HEK293T (cell line): Measurements from ENCODE around the gene ANKRD60.

Experiments used
- CTCF ChIA-PET: fragments of 350-600 bp; formaldehyde crosslinking; extraction: SDS; loops from one replicate; lab custom pipeline; 2021; ENCODE audit warnings: antibody characterized with exemption, inconsistent platforms; lab: Yijun Ruan, JAX
- POLR2A ChIA-PET: fragments of 350-600 bp; formaldehyde crosslinking; extraction: SDS; loops from one replicate; lab custom pipeline; 2020; ENCODE audit warnings: antibody characterized with exemption, inconsistent platforms; lab: Yijun Ruan, JAX
- DNase-seq: peaks from one replicate; pipeline ENCODE4 v3.0.0; 2012; ENCODE audit warnings: mixed read lengths; ENCODE audit errors: extremely low spot score
- ARNT ChIP-seq: fragments of 450-650 bp; IDR thresholded peaks from 2 replicates; pipeline ENCODE4 v1.6.1; 2017; ENCODE audit warnings: mild to moderate bottlenecking
- BHLHE40 ChIP-seq: fragments of 450-650 bp; IDR thresholded peaks from 2 replicates; pipeline ENCODE4 v1.6.1; 2016; ENCODE audit warnings: mild to moderate bottlenecking, moderate library complexity, borderline replicate concordance
- CTBP1 ChIP-seq: fragments of 450-650 bp; IDR thresholded peaks from 2 replicates; pipeline ENCODE4 v1.6.1; 2016; ENCODE audit warnings: borderline replicate concordance
- ELF4 ChIP-seq: fragments of 450-650 bp; IDR thresholded peaks from 2 replicates; pipeline ENCODE4 v1.6.1; 2017; ENCODE audit warnings: antibody characterized with exemption
- FOXA1 ChIP-seq: fragments of 450-650 bp; IDR thresholded peaks from 2 replicates; pipeline ENCODE4 v1.6.1; 2016; ENCODE audit warnings: mild to moderate bottlenecking
- FOXK2 ChIP-seq: fragments of 450-650 bp; IDR thresholded peaks from 2 replicates; pipeline ENCODE4 v1.6.1; 2016; ENCODE audit warnings: mild to moderate bottlenecking
- FOXM1 ChIP-seq: fragments of 450-650 bp; IDR thresholded peaks from 2 replicates; pipeline ENCODE4 v1.6.1; 2017; ENCODE audit warnings: mild to moderate bottlenecking, borderline replicate concordance
- HDGF ChIP-seq: fragments of 450-650 bp; IDR thresholded peaks from 2 replicates; pipeline ENCODE4 v1.6.1; 2017; ENCODE audit warnings: antibody characterized with exemption, borderline replicate concordance
- L3MBTL2 ChIP-seq: fragments of 450-650 bp; conservative IDR thresholded peaks from 2 replicates; pipeline ENCODE4 v1.6.1; 2016; ENCODE audit warnings: mild to moderate bottlenecking
- LEF1 ChIP-seq: fragments of 450-650 bp; IDR thresholded peaks from 2 replicates; pipeline ENCODE4 v1.6.1; 2017; ENCODE audit warnings: mild to moderate bottlenecking, borderline replicate concordance
- NFRKB ChIP-seq: fragments of 450-650 bp; IDR thresholded peaks from 2 replicates; pipeline ENCODE4 v1.6.1; 2016; ENCODE audit warnings: mild to moderate bottlenecking, moderate library complexity
- PKNOX1 ChIP-seq: fragments of 450-650 bp; IDR thresholded peaks from 2 replicates; pipeline ENCODE4 v1.6.1; 2016
- SP1 ChIP-seq: fragments of 450-650 bp; IDR thresholded peaks from 2 replicates; pipeline ENCODE4 v1.6.1; 2017
- SUZ12 ChIP-seq: fragments of 450-650 bp; IDR thresholded peaks from 2 replicates; pipeline ENCODE4 v1.6.1; 2016; ENCODE audit warnings: mild to moderate bottlenecking
- TARDBP ChIP-seq: fragments of 450-650 bp; IDR thresholded peaks from 2 replicates; pipeline ENCODE4 v1.6.1; 2016
- ZNF384 ChIP-seq: fragments of 450-650 bp; IDR thresholded peaks from 2 replicates; pipeline ENCODE4 v1.6.1; 2016

The ANKRD60 gene

DNA sequence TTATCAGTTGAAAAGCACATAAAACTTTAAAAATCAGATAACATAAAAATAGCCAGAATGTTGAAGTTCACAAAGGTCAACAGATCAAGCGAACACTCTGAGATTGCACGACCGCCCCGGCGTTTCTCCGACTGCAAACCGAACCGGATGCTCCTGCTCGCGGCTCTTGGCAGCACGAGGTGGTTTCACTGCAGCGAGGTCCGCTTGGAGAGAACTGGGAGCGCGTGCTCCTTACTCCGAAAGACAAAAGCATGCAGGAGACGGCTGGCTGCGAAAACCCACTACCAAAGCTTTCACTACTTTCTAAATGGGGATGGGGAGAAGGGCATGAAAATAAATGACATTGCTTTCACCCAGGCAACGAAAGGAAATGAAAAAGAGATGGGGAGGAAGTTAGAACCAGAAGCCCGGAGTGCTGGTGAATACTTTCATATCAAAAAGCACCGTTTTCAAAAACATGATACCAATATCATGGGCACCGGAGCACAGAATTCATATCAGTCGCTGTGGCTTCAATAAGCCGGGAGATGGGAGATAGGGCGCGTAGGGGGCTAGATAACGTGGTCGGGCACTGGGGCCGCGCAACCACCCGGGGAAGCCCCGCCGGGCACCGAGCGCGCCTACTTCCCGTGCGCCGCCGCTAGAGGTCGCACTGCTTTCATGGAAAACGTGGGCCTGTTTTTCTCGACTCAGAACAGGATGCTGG is 8.3 kb upstream of the ANKRD60 start:
- no peak for TF ChIP-seq PKNOX1
- peak; percentile 92 for TF ChIP-seq L3MBTL2
- no peak for TF ChIP-seq CTBP1
- no peak for TF ChIP-seq BHLHE40
- DNase-seq, result peak; percentile 86
- POLR2A ChIA-PET, result no interaction called here
- CTCF ChIA-PET, result interaction anchor here (0.7 to 1.1 kb wide), 3 partner anchors 10 to 185 kb away, joined by 3 to 5 read pairs (median 3); no protein-coding TSS in a partner anchor

DNA sequence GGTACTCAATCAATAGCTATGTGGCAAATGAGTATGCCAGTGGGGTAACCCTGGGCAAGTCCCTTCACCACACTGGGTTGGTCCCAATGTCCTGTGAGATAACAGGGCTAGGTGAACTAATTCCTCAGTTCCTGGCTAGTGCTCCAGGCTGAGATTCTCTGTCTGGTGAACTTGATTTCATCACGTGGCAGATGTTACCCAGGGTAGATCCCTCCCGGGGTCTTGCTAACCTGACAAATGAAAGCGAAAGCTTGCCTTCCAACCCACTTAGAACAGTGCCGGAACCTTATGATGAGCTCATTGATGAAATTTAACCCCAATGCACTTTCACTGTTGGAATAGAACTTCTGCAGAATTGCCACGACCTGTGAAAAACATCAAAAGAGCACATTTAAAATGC is 6.6 kb upstream of the ANKRD60 start:
- ChIA-PET CTCF (interaction anchor here (0.9 kb wide), 1 partner anchor 9 kb away, joined by 4 read pairs; no protein-coding TSS in a partner anchor), POLR2A (no interaction called here)
- no peak for TF ChIP-seq NFRKB
- TF ChIP-seq HDGF, result no peak
- TF ChIP-seq CTBP1, result no peak
- no peak for TF ChIP-seq BHLHE40
- TF ChIP-seq FOXA1, result no peak
- no peak for TF ChIP-seq SUZ12
- TF ChIP-seq ELF4, result no peak
- TF ChIP-seq ARNT, result no peak
- TF ChIP-seq LEF1, result no peak
- no peak for TF ChIP-seq ZNF384
- TF ChIP-seq FOXM1, result no peak
- TF ChIP-seq SP1, result no peak
- no peak for TF ChIP-seq L3MBTL2
- no peak for TF ChIP-seq PKNOX1
- no peak for TF ChIP-seq TARDBP
- TF ChIP-seq FOXK2, result no peak
- no peak for DNase-seq

DNA sequence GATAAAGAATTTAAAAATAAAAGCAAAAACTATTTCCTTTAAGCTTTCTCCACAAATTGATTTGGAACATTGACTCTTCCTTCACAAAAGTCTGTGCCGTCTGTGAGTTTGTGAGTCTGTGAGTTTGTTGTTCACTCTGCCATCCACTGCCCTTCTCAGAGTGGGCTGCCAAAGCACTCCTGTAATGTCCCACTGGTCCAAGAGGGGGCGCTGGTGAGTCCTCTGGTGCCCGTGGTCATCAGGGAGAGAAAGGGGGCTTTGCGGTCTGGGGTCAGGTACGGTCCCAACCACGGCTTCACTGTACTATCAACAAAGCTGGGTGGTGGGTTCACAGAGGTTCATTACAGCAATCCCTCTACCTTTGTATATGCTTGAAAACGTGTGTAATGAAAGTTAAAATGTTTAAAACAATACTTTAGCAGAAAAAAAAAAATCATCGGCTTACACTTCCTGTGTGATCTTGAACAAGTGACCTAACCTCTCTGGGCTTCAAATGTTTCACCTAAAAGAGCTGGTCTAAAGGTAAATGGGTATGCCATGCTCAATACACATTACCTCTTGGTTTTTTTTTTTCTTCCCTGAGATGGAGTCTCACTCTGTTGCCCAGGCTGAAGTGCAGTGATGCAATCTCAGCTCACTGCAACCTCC is 5.6 kb upstream of the ANKRD60 start:
- no peak for TF ChIP-seq FOXA1
- 0 out of 2 replicates have a peak, but pooled peaks have one; percentile 13 for TF ChIP-seq ZNF384
- DNase-seq, result peak; percentile 73
- POLR2A ChIA-PET, result no interaction called here
- CTCF ChIA-PET, result interaction anchor here (0.6 kb wide), 4 partner anchors 96 to 617 kb away, joined by 4 to 6 read pairs (median 4); no protein-coding TSS in a partner anchor

GRCh38 chr20:58233393-58233792 is 4.9 kb upstream of the ANKRD60 start:
- TF ChIP-seq NFRKB, result no peak
- ChIA-PET CTCF (interaction anchor here (0.6 kb wide), 1 partner anchor 202 kb away, joined by 4 read pairs; no protein-coding TSS in a partner anchor), POLR2A (no interaction called here)
- no peak for DNase-seq

GRCh38 chr20:58231683-58232082 is 3.2 kb upstream of the ANKRD60 start:
- ChIA-PET POLR2A (no interaction called here), CTCF (no interaction called here)
- no peak for DNase-seq
- TF ChIP-seq LEF1 (no peak), CTBP1 (peak; percentile 55; the same call in 1 of the 2 replicates)

DNA sequence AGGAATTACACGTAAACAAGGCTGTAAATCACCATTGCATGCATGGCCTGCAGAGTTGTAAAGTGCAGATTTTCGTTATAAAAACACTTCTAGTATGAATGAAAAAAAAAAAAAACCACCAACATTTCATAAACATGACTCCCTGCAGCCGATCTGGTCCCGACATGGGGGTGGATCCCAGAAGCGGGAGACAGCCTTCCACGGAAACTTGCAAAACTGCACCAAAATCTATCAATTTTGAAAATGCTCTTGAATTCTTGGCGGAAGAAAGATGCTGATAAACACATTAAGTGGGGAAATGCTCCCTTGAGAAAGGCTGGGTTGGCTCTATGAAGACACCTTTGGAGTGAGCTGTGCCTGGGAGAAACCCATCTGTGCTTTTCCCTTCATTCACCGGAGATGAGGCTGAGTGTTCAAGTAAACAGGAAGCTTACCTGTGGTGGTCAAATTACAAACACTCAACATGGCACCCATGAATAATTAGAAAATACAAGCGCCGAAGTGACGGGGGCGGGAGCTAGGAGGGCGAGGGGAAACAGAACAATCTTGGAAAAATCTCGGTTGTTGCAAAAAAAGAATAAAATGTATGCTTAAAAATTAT is 845 bp upstream of the ANKRD60 start:
- DNase-seq, result no peak
- TF ChIP-seq FOXM1, result no peak
- TF ChIP-seq SP1, result no peak
- no peak for TF ChIP-seq FOXK2
- no peak for TF ChIP-seq ELF4
- no peak for TF ChIP-seq ARNT
- no peak for TF ChIP-seq ZNF384
- TF ChIP-seq NFRKB, result no peak
- no peak for TF ChIP-seq BHLHE40
- no peak for TF ChIP-seq CTBP1
- TF ChIP-seq TARDBP, result no peak
- POLR2A ChIA-PET, result interaction anchor here (0.7 kb wide), 1 partner anchor 9 kb away, joined by 4 read pairs; no protein-coding TSS in a partner anchor
- CTCF ChIA-PET, result no interaction called here

DNA sequence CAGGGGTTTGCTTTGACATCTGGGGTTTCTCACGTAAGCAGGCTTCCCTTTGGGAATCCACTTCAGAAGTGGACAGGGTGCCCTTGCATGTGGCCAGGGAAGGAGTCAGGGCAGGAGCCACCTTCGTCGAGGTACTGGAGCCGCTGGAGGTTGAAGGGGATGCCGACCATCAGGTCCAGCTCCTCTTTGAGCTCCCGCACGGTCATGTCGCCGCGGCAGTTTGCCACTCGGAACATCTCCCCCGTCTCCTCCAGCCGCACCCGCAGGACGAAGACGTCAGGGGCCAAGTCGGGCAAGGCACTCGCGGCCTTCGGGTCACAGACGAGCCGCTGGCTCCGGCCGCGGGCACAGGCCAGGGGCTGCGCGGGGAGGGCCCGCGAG is 360 bp downstream of the ANKRD60 start:
- TF ChIP-seq ZNF384 (no peak), ARNT (no peak), TARDBP (no peak), FOXK2 (no peak), SP1 (no peak), CTBP1 (no peak), FOXM1 (no peak), FOXA1 (no peak), PKNOX1 (no peak), SUZ12 (no peak)
- ChIA-PET CTCF (no interaction called here), POLR2A (no interaction called here)
- DNase-seq, result no peak
